ENCODE data around the gene TECPR2. TPM values are rescaled to one million over a fixed set of nuclear protein-coding genes. Genes with fewer than 3 reads are reported as not detected.
"Not testable (repeated sequence)": the region's sequence is repeated elsewhere in the genome, so short reads cannot be mapped to it uniquely, and the experiment has no call there.

TECPR2 gene
- total RNA-seq, 1 experiment from 2014 or later: 29.7 TPM

GRCh38 chr14:102323102-102323501 lies 39.6 kb upstream of the TECPR2 start:
- ChIA-PET CTCF (no interaction called here), POLR2A (ENCODE audit: unreplicated experiment) (interaction anchor here (0.6 kb wide), 1 partner anchor 258 kb away, joined by 3 read pairs; no protein-coding TSS in a partner anchor)
- no peak overlapping the region for H3K4me3 ChIP-seq
- TF ChIP-seq, protein P1, sequence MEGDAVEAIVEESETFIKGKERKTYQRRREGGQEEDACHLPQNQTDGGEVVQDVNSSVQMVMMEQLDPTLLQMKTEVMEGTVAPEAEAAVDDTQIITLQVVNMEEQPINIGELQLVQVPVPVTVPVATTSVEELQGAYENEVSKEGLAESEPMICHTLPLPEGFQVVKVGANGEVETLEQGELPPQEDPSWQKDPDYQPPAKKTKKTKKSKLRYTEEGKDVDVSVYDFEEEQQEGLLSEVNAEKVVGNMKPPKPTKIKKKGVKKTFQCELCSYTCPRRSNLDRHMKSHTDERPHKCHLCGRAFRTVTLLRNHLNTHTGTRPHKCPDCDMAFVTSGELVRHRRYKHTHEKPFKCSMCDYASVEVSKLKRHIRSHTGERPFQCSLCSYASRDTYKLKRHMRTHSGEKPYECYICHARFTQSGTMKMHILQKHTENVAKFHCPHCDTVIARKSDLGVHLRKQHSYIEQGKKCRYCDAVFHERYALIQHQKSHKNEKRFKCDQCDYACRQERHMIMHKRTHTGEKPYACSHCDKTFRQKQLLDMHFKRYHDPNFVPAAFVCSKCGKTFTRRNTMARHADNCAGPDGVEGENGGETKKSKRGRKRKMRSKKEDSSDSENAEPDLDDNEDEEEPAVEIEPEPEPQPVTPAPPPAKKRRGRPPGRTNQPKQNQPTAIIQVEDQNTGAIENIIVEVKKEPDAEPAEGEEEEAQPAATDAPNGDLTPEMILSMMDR (conservative IDR thresholded peaks at IDR 0.05): peak; percentile 75
- no peak for TF ChIP-seq EZH2 (IDR thresholded peaks at IDR 0.05; ENCODE audit: low read depth)
- BruUV-seq (replicated peaks): no TSS peak
- H3K79me2 ChIP-seq (ENCODE audit: low read depth): peaks cover 18% of the 10 kb centered on the region
- H4K20me1 ChIP-seq (ENCODE audit: insufficient read depth): no peaks in the 10 kb centered on the region
- no peaks in the 10 kb centered on the region for H3K27me3 ChIP-seq (ENCODE audit: insufficient read depth, low read depth)
- intact Hi-C loops (cut with micrococcal nuclease; ENCODE audit: unreplicated experiment): no loop called here
- H3K4me1 ChIP-seq (replicated peaks; ENCODE audit: insufficient read depth): peaks cover 21% of the 10 kb centered on the region
- peaks cover 40% of the 10 kb centered on the region; the same call in 1 of the 2 replicates for H3F3A ChIP-seq (ENCODE audit: insufficient read depth, low read depth)
- no peaks in the 10 kb centered on the region for H3K9me3 ChIP-seq (ENCODE audit: insufficient read depth, low read depth)
- no peak overlapping the region for H2AFZ ChIP-seq
- peak; percentile 49 to 77 for DNase-seq
- no peak overlapping the region for H3K4me2 ChIP-seq
- H3K9me2 ChIP-seq (ENCODE audit: insufficient read depth): no peaks in the 10 kb centered on the region
- H3K36me3 ChIP-seq (ENCODE audit: low read depth): peaks cover 5% of the 10 kb centered on the region; the same call in 1 of the 2 replicates
- H3K27ac ChIP-seq: no peak overlapping the region

DNA sequence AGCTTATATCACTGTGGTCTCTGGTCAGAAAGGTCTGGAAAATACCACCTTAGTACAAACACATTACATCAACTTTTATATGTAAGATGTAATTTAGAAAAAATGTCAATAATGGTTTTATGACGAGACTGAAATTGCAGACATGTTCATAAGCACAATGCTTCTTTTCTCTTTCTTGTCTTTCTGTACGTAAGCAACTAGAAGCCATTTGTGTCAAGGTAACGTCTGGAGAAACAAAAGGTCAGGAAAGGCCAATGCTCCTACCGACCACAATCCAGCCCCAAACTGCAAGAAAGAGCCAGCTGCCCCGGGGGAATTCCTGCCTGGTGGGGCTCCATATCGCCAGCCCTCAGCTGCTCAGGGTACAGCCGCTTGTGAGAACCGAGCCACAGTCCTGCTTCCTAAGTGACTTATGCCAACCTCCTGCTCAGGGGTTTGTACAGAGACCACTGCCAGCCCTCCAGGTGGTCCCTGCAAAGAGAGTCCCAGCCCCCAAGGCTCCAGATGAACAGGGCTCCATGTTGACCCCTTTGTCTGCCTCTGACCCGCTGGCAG lies 36.9 kb upstream of the TECPR2 start:
- Histone ChIP-seq H3K9me3 (ENCODE audit: insufficient read depth, low read depth) (no peaks in the 10 kb centered on the region), H4K20me1 (ENCODE audit: insufficient read depth) (no peaks in the 10 kb centered on the region), H3K4me3 (no peak overlapping the region), H3K27ac (no peak overlapping the region), H3K27me3 (ENCODE audit: insufficient read depth, low read depth) (no peaks in the 10 kb centered on the region), H3F3A (ENCODE audit: insufficient read depth, low read depth) (peaks cover 22% of the 10 kb centered on the region; the same call in 1 of the 2 replicates), H3K9me2 (ENCODE audit: insufficient read depth) (no peaks in the 10 kb centered on the region), H2AFZ (no peak overlapping the region), H3K36me3 (ENCODE audit: low read depth) (peaks cover 5% of the 10 kb centered on the region; the same call in 1 of the 2 replicates), H3K79me2 (ENCODE audit: low read depth) (no peaks in the 10 kb centered on the region), H3K4me1 (replicated peaks; ENCODE audit: insufficient read depth) (peaks cover 3% of the 10 kb centered on the region; the same call in 1 of the 2 replicates), H3K4me2 (no peak overlapping the region)
- peak in 1 of 2 experiments; percentile 26 for DNase-seq
- intact Hi-C loops (cut with micrococcal nuclease; ENCODE audit: unreplicated experiment): no loop called here
- POLR2A ChIA-PET (ENCODE audit: unreplicated experiment): no interaction called here
- TF ChIP-seq, protein P1 (conservative IDR thresholded peaks at IDR 0.05): no peak
- TF ChIP-seq EZH2 (IDR thresholded peaks at IDR 0.05; ENCODE audit: low read depth): no peak
- no TSS peak for BruUV-seq (replicated peaks)
- CTCF ChIA-PET: no interaction called here

DNA sequence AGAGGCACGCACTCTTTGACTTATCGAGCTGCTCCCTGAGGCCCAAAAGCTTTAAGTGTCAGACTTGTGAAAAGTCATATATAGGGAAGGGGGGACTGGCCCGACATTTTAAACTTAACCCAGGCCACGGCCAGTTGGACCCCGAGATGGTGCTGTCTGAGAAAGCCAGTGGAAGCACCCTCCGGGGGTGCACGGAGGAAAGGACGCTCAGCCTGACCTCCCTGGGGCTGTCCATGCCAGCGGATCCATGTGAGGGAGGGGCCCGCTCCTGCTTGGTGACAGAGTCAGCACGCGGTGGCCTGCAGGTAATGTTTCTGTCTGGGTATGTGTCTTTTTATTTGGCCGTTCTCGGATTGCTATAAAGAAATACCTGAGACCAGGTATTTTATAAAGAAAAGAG lies 36.2 kb upstream of the TECPR2 start:
- POLR2A ChIA-PET (ENCODE audit: unreplicated experiment): no interaction called here
- H3K4me3 ChIP-seq: no peak overlapping the region

GRCh38 chr14:102329381-102329780 lies 33.4 kb upstream of the TECPR2 start:
- H3K79me2 ChIP-seq (ENCODE audit: low read depth); POLR2A ChIA-PET (ENCODE audit: unreplicated experiment); H2AFZ ChIP-seq; H3K4me2 ChIP-seq; H3F3A ChIP-seq (ENCODE audit: insufficient read depth, low read depth); BruUV-seq (replicated peaks); H3K9me3 ChIP-seq (ENCODE audit: insufficient read depth, low read depth); H3K36me3 ChIP-seq (ENCODE audit: low read depth); H4K20me1 ChIP-seq (ENCODE audit: insufficient read depth); CTCF ChIA-PET; H3K9me2 ChIP-seq (ENCODE audit: insufficient read depth); H3K4me1 ChIP-seq (replicated peaks; ENCODE audit: insufficient read depth); H3K4me3 ChIP-seq; H3K27me3 ChIP-seq (ENCODE audit: insufficient read depth, low read depth); intact Hi-C loops (cut with micrococcal nuclease; ENCODE audit: unreplicated experiment); H3K27ac ChIP-seq: not testable (repeated sequence)
- peak in 1 of 2 experiments; percentile 28 for DNase-seq

More for the DNA sequence above, 36.2 kb upstream of the TECPR2 start:
- Histone ChIP-seq H3K9me3 (ENCODE audit: insufficient read depth, low read depth) (no peaks in the 10 kb centered on the region), H4K20me1 (ENCODE audit: insufficient read depth) (no peaks in the 10 kb centered on the region), H3K27me3 (ENCODE audit: insufficient read depth, low read depth) (no peaks in the 10 kb centered on the region), H3K4me1 (replicated peaks; ENCODE audit: insufficient read depth) (no peaks in the 10 kb centered on the region), H2AFZ (no peak overlapping the region), H3K4me2 (no peak overlapping the region), H3K9me2 (ENCODE audit: insufficient read depth) (no peaks in the 10 kb centered on the region), H3K36me3 (ENCODE audit: low read depth) (peaks cover 5% of the 10 kb centered on the region; the same call in 1 of the 2 replicates), H3K27ac (no peak overlapping the region), H3K79me2 (ENCODE audit: low read depth) (no peaks in the 10 kb centered on the region), H3F3A (ENCODE audit: insufficient read depth, low read depth) (peaks cover 22% of the 10 kb centered on the region; the same call in 1 of the 2 replicates)
- no peak for DNase-seq
- intact Hi-C loops (cut with micrococcal nuclease; ENCODE audit: unreplicated experiment): no loop called here
- BruUV-seq (replicated peaks): no TSS peak
- TF ChIP-seq, protein P1 (conservative IDR thresholded peaks at IDR 0.05): no peak
- TF ChIP-seq EZH2 (IDR thresholded peaks at IDR 0.05; ENCODE audit: low read depth): no peak
- CTCF ChIA-PET: no interaction called here

Measured in PC-9 (cell line).